ENCODE results near the gene MRPL12.

DNA sequence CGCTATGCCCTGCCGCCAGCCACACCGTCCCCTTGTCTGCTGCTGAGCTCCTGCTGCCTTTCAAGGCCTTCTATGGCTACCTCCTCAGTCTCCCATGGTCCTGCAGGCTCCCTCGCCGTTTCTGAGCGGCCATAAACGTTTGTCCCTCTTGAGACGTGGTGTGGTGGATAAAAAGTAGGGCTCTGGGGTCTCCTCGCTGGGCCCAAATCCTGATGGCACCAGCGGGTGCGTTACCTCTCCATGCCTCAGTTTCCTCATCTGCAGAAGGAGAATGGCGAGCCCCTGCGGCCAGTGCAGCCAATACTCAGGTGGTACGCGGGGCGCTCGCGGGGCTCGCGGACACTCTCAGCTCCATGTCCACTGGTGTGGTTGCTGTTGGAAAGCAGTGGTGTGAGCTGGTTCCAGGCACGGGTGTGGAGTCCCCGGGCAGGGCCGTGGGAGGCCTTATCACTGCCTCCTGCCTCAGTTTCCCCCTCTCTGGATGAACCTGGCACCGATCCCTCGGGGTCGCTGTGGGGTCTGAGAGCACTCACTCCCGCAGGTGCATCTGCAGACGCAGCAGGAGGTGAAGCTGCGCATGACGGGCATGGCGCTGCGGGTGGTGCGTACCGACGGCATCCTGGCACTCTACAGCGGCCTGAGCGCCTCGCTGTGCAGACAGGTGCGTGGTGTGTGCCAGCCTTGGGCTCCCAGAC, 11.4 kb downstream of the MRPL12 start:
- TF ChIP-seq ZBTB20 (tag by site-specific recombination; IDR thresholded peaks at IDR 0.05) = no peak
- TF ChIP-seq ZNF514 (tag by site-specific recombination; IDR thresholded peaks at IDR 0.05) = no peak
- TF ChIP-seq CTCF (tag by site-specific recombination; IDR thresholded peaks at IDR 0.05) = no peak
- no peak for TF ChIP-seq MEIS1 (CRISPR knock-in tag; IDR thresholded peaks at IDR 0.05; ENCODE audit: borderline replicate concordance)

Data from HEK293 (cell line).